Endothelial cell of umbilical vein (primary cell): Measurements from ENCODE around the gene TSPAN18. TPM values are rescaled to one million over a fixed set of nuclear protein-coding genes. Genes with fewer than 3 reads are reported as not detected.

Experiments used
- BruUV-seq: library from RNA; stranded (reverse); fragments of 400-500 nt; replicated peaks from 2 replicates; lab custom pipeline; 2021; lab: Mats Ljungman, UMichigan
- CTCF ChIA-PET: fragments of 300-600, 350-600 bp; sonication (Branson Sonifier 250); formaldehyde crosslinking; loops from one replicate; lab custom pipeline; 2021; ENCODE audit warnings: antibody characterized with exemption, inconsistent platforms; lab: Charles Lee
- POLR2A ChIA-PET: fragments of 300-600, 350-600 bp; sonication (Branson Sonifier 250); formaldehyde crosslinking; loops from one replicate; lab custom pipeline; 2021; ENCODE audit warnings: antibody characterized with exemption, inconsistent platforms; lab: Charles Lee
- DNase-seq: peaks from one replicate; pipeline ENCODE4 v3.0.0-alpha.2; 2011; ENCODE audit warnings: low read depth, low spot score
- FAIRE-seq: peaks from 2 replicates; lab custom pipeline; 2011; peaks lifted over from hg19 to GRCh38; lab: Jason Lieb, UNC
- H2AFZ ChIP-seq: 2 replicates; pipeline ENCODE4 v1.6.0; 2012; ENCODE audit warnings: low read depth, low read length, control low read depth, inconsistent platforms
- H3K27ac ChIP-seq: 2 replicates; pipeline ENCODE4 v1.5.1; 2011; ENCODE audit warnings: low read depth, mild to moderate bottlenecking, control low read depth, low read length, moderate library complexity; ENCODE audit not compliant: insufficient read depth
- H3K27me3 ChIP-seq, 2 experiments: 2 replicates each; pipeline versions ENCODE4 v1.6.0 to v1.6.1; 2011; ENCODE audit warnings: low read length in 2 of 2, mixed read lengths in 1 of 2; ENCODE audit not compliant: control insufficient read depth in 2 of 2, insufficient read depth in 2 of 2
- H3K36me3 ChIP-seq, 2 experiments: 2 replicates in 1 of 2; 3 replicates in 1 of 2; pipeline ENCODE4 v1.5.1; 2011; ENCODE audit warnings: low read length in 2 of 2, mild to moderate bottlenecking in 1 of 2, moderate library complexity in 1 of 2; ENCODE audit not compliant: control insufficient read depth in 2 of 2, insufficient read depth in 2 of 2; ENCODE audit errors: extremely low read depth in 1 of 2
- H3K4me1 ChIP-seq: 3 replicates; pipeline ENCODE4 v1.5.1; 2011; ENCODE audit warnings: mild to moderate bottlenecking, low read length; ENCODE audit not compliant: control insufficient read depth, insufficient read depth; ENCODE audit errors: extremely low read depth
- H3K4me2 ChIP-seq: 2 replicates; pipeline ENCODE4 v1.6.1; 2011; ENCODE audit warnings: low read length, control low read depth, mixed read lengths; ENCODE audit not compliant: insufficient read depth
- H3K4me3 ChIP-seq, 3 experiments: fragments of 200-600 bp in 1 of 3; sonication (generic), shearing (Covaris generic) in 1 of 3; replicated peaks in 1 of 3; 2 replicates each; pipeline ENCODE4 v1.5.1; 2011 to 2016; ENCODE audit warnings: control low read depth in 3 of 3, low read length in 3 of 3, mild to moderate bottlenecking in 2 of 3, inconsistent platforms in 1 of 3, low read depth in 1 of 3, moderate library complexity in 1 of 3; ENCODE audit not compliant: insufficient read depth in 1 of 3
- H3K79me2 ChIP-seq: 2 replicates; pipeline ENCODE4 v1.6.0; 2012; ENCODE audit warnings: low read length, inconsistent platforms; ENCODE audit not compliant: control insufficient read depth, insufficient read depth
- H3K9ac ChIP-seq: replicated peaks from 2 replicates; pipeline ENCODE3; 2011; ENCODE audit warnings: low read length, control low read depth; ENCODE audit not compliant: insufficient read depth; ENCODE audit errors: extremely low read depth
- H3K9me1 ChIP-seq: replicated peaks from 3 replicates; pipeline ENCODE4 v1.6.0; 2011; ENCODE audit warnings: mild to moderate bottlenecking, low read length; ENCODE audit not compliant: control insufficient read depth, insufficient read depth; ENCODE audit errors: extremely low read depth
- H3K9me3 ChIP-seq: replicated peaks from 2 replicates; pipeline ENCODE4 v1.5.1; 2012; ENCODE audit warnings: low read length, inconsistent platforms; ENCODE audit not compliant: control insufficient read depth, insufficient read depth
- H4K20me1 ChIP-seq: replicated peaks from 2 replicates; pipeline ENCODE3; 2011; ENCODE audit warnings: mild to moderate bottlenecking, low read length; ENCODE audit not compliant: control insufficient read depth, insufficient read depth; ENCODE audit errors: extremely low read depth
- FOS ChIP-seq: IDR thresholded peaks from 2 replicates; pipeline ENCODE4 v1.6.1; 2011; ENCODE audit warnings: mild to moderate bottlenecking, low read length, moderate library complexity, borderline replicate concordance; ENCODE audit not compliant: insufficient read depth
- GATA2 ChIP-seq: IDR thresholded peaks from 2 replicates; pipeline ENCODE4 v1.7.0; 2011; ENCODE audit warnings: low read depth, mild to moderate bottlenecking, moderate library complexity, mixed read lengths, low read length; ENCODE audit not compliant: insufficient read length, insufficient read depth
- JUN ChIP-seq: IDR thresholded peaks from 2 replicates; pipeline ENCODE4 v1.6.1; 2011; ENCODE audit warnings: borderline replicate concordance, low read depth; ENCODE audit not compliant: insufficient read length, insufficient read depth
- MAX ChIP-seq: IDR thresholded peaks from 2 replicates; pipeline ENCODE4 v1.6.1; 2011; ENCODE audit not compliant: insufficient read depth, insufficient read length
- POLR2A ChIP-seq: IDR thresholded peaks from 2 replicates; pipeline ENCODE4 v1.6.1; 2012; ENCODE audit warnings: low read depth, mild to moderate bottlenecking, control low read depth, low read length
- POLR2AphosphoS5 ChIP-seq: IDR thresholded peaks from 2 replicates; pipeline ENCODE4 v1.6.1; 2012; ENCODE audit warnings: low read depth, mild to moderate bottlenecking, control low read depth, low read length, moderate library complexity; ENCODE audit not compliant: insufficient read depth
- dilution Hi-C: fragments of 300-500 bp; cut with MboI; formaldehyde crosslinking; loops from one replicate; pipeline ENCODE4 v1.15.0; 2019; ENCODE audit warnings: low sequenced_read_pairs; ENCODE audit not compliant: extremely low pct_ligation_motif_present
- intact Hi-C: fragments of 100-400 bp; cut with micrococcal nuclease; formaldehyde crosslinking; loops from one replicate; pipeline ENCODE4 v1.10.0; 2022
- polyA plus RNA-seq, 4 experiments: library from polyadenylated mRNA; depleted of rRNA in 3 of 4; stranded (reverse) in 3 of 4; unstranded in 1 of 4; fragments of >200 nt; gene quantifications; 2 replicates each; pipeline versions ENCODE4 v1.2.1 to v1.2.3, GENCODE V29; 2011 to 2012; ENCODE audit warnings: missing spikeins in 1 of 4
- total RNA-seq: library from RNA; stranded (reverse); gene quantifications from 2 replicates; pipeline ENCODE4 v1.2.3, GENCODE V29; 2021

TSPAN18 gene
- total and polyA plus RNA-seq, 2 donors (not counting 3 experiments of a cell fraction or from before 2014, with no cell fraction given) = 32.2 to 118 TPM

GRCh38 chr11:44931466-44931865 lies 204.7 kb downstream of the TSPAN18 start:
- Histone ChIP-seq H3K27me3 (no peaks in the 10 kb centered on the region), H3K4me1 (no peaks in the 10 kb centered on the region), H3K36me3 (peaks cover 0 to 4% of the 10 kb centered on the region in 2 experiments), H3K9ac (no peak overlapping the region), H3K4me2 (no peak overlapping the region), H3K79me2 (no peaks in the 10 kb centered on the region), H2AFZ (no peak overlapping the region), H3K27ac (no peak overlapping the region), H3K9me3 (no peaks in the 10 kb centered on the region), H3K4me3 (no peak overlapping the region), H3K9me1 (no peaks in the 10 kb centered on the region), H4K20me1 (no peaks in the 10 kb centered on the region)
- no peak for DNase-seq
- no peak for FAIRE-seq
- dilution Hi-C loops = no loop called here
- ChIA-PET POLR2A (no interaction called here), CTCF (interaction anchor here (0.7 to 24.5 kb wide), 7 partner anchors 16 to 374 kb away, joined by 3 to 1618 read pairs (median 3); no protein-coding TSS in a partner anchor)
- intact Hi-C loops = no loop called here
- no TSS peak for BruUV-seq
- TF ChIP-seq FOS = no peak
- TF ChIP-seq JUN = no peak
- no peak for TF ChIP-seq MAX

- TSS peak; percentile 60 for BruUV-seq
- Histone ChIP-seq H3K4me2 (no peak overlapping the region), H3K27me3 (no peaks in the 10 kb centered on the region), H3K36me3 (peaks cover 0 to 4% of the 10 kb centered on the region in 2 experiments), H3K27ac (no peak overlapping the region), H3K9me3 (no peaks in the 10 kb centered on the region), H4K20me1 (no peaks in the 10 kb centered on the region), H2AFZ (no peak overlapping the region), H3K79me2 (no peaks in the 10 kb centered on the region), H3K9ac (no peak overlapping the region), H3K4me3 (no peak overlapping the region), H3K4me1 (no peaks in the 10 kb centered on the region), H3K9me1 (no peaks in the 10 kb centered on the region)
- DNase-seq (no peak), FAIRE-seq (no peak)
- intact Hi-C loops = no loop called here
- ChIA-PET POLR2A (no interaction called here), CTCF (interaction anchor here (24.5 kb wide), 1 partner anchor 168 kb away, joined by 1618 read pairs; no protein-coding TSS in a partner anchor)
- dilution Hi-C loops = no loop called here
- TF ChIP-seq POLR2A (no peak), FOS (no peak), MAX (no peak), POLR2AphosphoS5 (no peak), GATA2 (no peak)
Measured at GRCh38 chr11:44934110-44934509, 207.3 kb downstream of the TSPAN18 start.
